Neuronal stem cell (in vitro differentiated cells): ENCODE data around the gene ATG101.

ENCODE experiments used
- DNase-seq: peaks from one replicate; pipeline ENCODE4 v3.0.0-alpha.2; 2013; ENCODE audit warnings: low spot score
- H2AFZ ChIP-seq: one replicate; pipeline ENCODE4 v1.6.1; 2013; ENCODE audit warnings: mild to moderate bottlenecking, low read length, inconsistent platforms
- H2AK5ac ChIP-seq: 2 replicates; pipeline ENCODE4 v1.6.1; 2013; ENCODE audit warnings: low read depth, mild to moderate bottlenecking, inconsistent platforms, low read length, moderate library complexity, mixed read lengths
- H2BK120ac ChIP-seq: 2 replicates; pipeline ENCODE4 v1.6.1; 2013; ENCODE audit warnings: low read depth, mild to moderate bottlenecking, inconsistent platforms, low read length, moderate library complexity, mixed read lengths
- H2BK12ac ChIP-seq: one replicate; pipeline ENCODE4 v1.6.1; 2013; ENCODE audit warnings: low read length, inconsistent platforms
- H2BK15ac ChIP-seq: 2 replicates; pipeline ENCODE4 v1.6.1; 2013; ENCODE audit warnings: mild to moderate bottlenecking, low read length, inconsistent platforms, mixed read lengths
- H2BK5ac ChIP-seq: one replicate; pipeline ENCODE4 v1.6.1; 2013; ENCODE audit warnings: inconsistent platforms, mild to moderate bottlenecking, low read length, moderate library complexity
- H3K14ac ChIP-seq: one replicate; pipeline ENCODE4 v1.6.1; 2013; ENCODE audit warnings: low read length, inconsistent platforms
- H3K18ac ChIP-seq: 2 replicates; pipeline ENCODE4 v1.6.1; 2013; ENCODE audit warnings: low read length, inconsistent platforms
- H3K23ac ChIP-seq: 2 replicates; pipeline ENCODE4 v1.6.1; 2013; ENCODE audit warnings: low read depth, mild to moderate bottlenecking, mixed read lengths, low read length, inconsistent platforms; ENCODE audit not compliant: poor library complexity
- H3K27ac ChIP-seq: replicated peaks from 3 replicates; pipeline ENCODE4 v1.5.1; 2013; ENCODE audit warnings: low read length, inconsistent platforms
- H3K27me3 ChIP-seq, 3 experiments: 2 replicates each; pipeline ENCODE4 v1.6.1; 2013; ENCODE audit warnings: low read length in 3 of 3, mild to moderate bottlenecking in 2 of 3, inconsistent platforms in 1 of 3, low read depth in 1 of 3, mixed read lengths in 1 of 3, moderate library complexity in 1 of 3; ENCODE audit not compliant: control insufficient read depth in 3 of 3, insufficient read depth in 3 of 3
- H3K36me3 ChIP-seq, 2 donors: replicated peaks in 1 of 2; 2 replicates each; pipeline ENCODE4 v1.6.1; 2013; ENCODE audit warnings: low read length in 2 of 2; ENCODE audit not compliant: control insufficient read depth in 2 of 2, insufficient read depth in 2 of 2
- H3K4ac ChIP-seq: 2 replicates; pipeline ENCODE4 v1.6.1; 2013; ENCODE audit warnings: inconsistent platforms, mild to moderate bottlenecking, low read length, moderate library complexity
- H3K4me1 ChIP-seq, 2 donors: 1 replicate in 1 of 2; 2 replicates in 1 of 2; pipeline ENCODE4 v1.6.1; 2013; ENCODE audit warnings: low read length in 2 of 2, low read depth in 1 of 2; ENCODE audit not compliant: control insufficient read depth in 2 of 2, insufficient read depth in 1 of 2
- H3K4me2 ChIP-seq: one replicate; pipeline ENCODE4 v1.6.1; 2013; ENCODE audit warnings: mild to moderate bottlenecking, low read length, inconsistent platforms; ENCODE audit not compliant: insufficient read depth, poor library complexity, severe bottlenecking
- H3K4me3 ChIP-seq, 2 donors: 2 replicates each; pipeline ENCODE4 v1.5.1; 2013; ENCODE audit warnings: low read length in 2 of 2, mild to moderate bottlenecking in 2 of 2, inconsistent platforms in 1 of 2, moderate library complexity in 1 of 2
- H3K79me1 ChIP-seq: one replicate; pipeline ENCODE4 v1.6.1; 2013; ENCODE audit warnings: low read depth, mild to moderate bottlenecking, inconsistent platforms, low read length, moderate library complexity
- H3K9ac ChIP-seq: one replicate; pipeline ENCODE4 v1.6.1; 2013; ENCODE audit warnings: mild to moderate bottlenecking, low read depth, low read length, inconsistent platforms; ENCODE audit not compliant: poor library complexity
- H3K9me3 ChIP-seq, 2 donors: replicated peaks in 1 of 2; 2 replicates each; pipeline versions ENCODE3 to v1.6.1; 2013; ENCODE audit warnings: low read length in 2 of 2, mild to moderate bottlenecking in 2 of 2, inconsistent platforms in 1 of 2, low read depth in 1 of 2, mixed read lengths in 1 of 2, moderate library complexity in 1 of 2; ENCODE audit not compliant: control insufficient read depth in 2 of 2, insufficient read depth in 1 of 2
- H4K8ac ChIP-seq: one replicate; pipeline ENCODE4 v1.6.1; 2013; ENCODE audit warnings: low read depth, mild to moderate bottlenecking, inconsistent platforms, low read length, moderate library complexity
- H4K91ac ChIP-seq: one replicate; pipeline ENCODE4 v1.6.1; 2013; ENCODE audit warnings: low read length, low read depth, mild to moderate bottlenecking, inconsistent platforms; ENCODE audit not compliant: poor library complexity
- WGBS, 2 donors: extraction: QIAGEN DNeasy Blood & Tissue Kit; methylation state at CpG; one replicate each; pipeline ENCODE4 v1.1.7; 2013; ENCODE audit warnings: missing lambda C conversion rate in 2 of 2, mixed read lengths in 1 of 2; ENCODE audit not compliant: insufficient read length in 2 of 2, insufficient replicate concordance in 1 of 2; ENCODE audit errors: extremely low coverage in 2 of 2; 5-methylcytosine and 5-hydroxymethylcytosine counted together

The ATG101 gene

GRCh38 chr12:52054231-52054832, 15.4 kb upstream of the ATG101 start:
- Histone ChIP-seq H2BK5ac (no peak overlapping the region), H2AK5ac (no peak overlapping the region), H3K27ac (no peak overlapping the region), H4K8ac (no peak overlapping the region), H3K4me1 (peaks cover 8 to 17% of the 10 kb centered on the region in 2 donors), H3K9me3 (peaks cover 0 to 2% of the 10 kb centered on the region in 2 donors), H4K91ac (no peak overlapping the region), H3K14ac (no peak overlapping the region), H3K4me3 (no peak overlapping the region), H2BK120ac (no peak overlapping the region), H3K4me2 (no peak overlapping the region), H3K36me3 (peaks cover 28 to 42% of the 10 kb centered on the region in 2 donors), H2BK15ac (no peak overlapping the region), H3K18ac (no peak overlapping the region), H2AFZ (no peak overlapping the region), H3K23ac (no peak overlapping the region), H3K4ac (no peak overlapping the region), H2BK12ac (peak overlapping the region; percentile 16), H3K79me1 (peaks cover 3% of the 10 kb centered on the region), H3K27me3 (peaks cover 0 to 9% (median 0%) of the 10 kb centered on the region in 3 experiments), H3K9ac (no peak overlapping the region)
- DNase-seq = no peak
- WGBS, 2 donors = no CpG with 5 or more reads among the region's 21 CpGs

- Histone ChIP-seq H4K8ac (no peak overlapping the region), H3K9ac (no peak overlapping the region), H3K79me1 (peaks cover 3% of the 10 kb centered on the region), H3K14ac (no peak overlapping the region), H2AFZ (no peak overlapping the region), H2AK5ac (no peak overlapping the region), H3K4ac (no peak overlapping the region), H3K4me1 (peaks cover 8 to 15% of the 10 kb centered on the region in 2 donors), H2BK15ac (no peak overlapping the region), H2BK12ac (no peak overlapping the region), H3K4me3 (no peak overlapping the region), H3K27ac (no peak overlapping the region), H3K36me3 (peaks cover 33 to 46% of the 10 kb centered on the region in 2 donors), H3K4me2 (no peak overlapping the region), H2BK120ac (no peak overlapping the region), H3K9me3 (peaks cover 0 to 2% of the 10 kb centered on the region in 2 donors), H4K91ac (no peak overlapping the region), H3K23ac (no peak overlapping the region), H3K18ac (no peak overlapping the region), H2BK5ac (no peak overlapping the region), H3K27me3 (peaks cover 0 to 2% (median 0%) of the 10 kb centered on the region in 3 experiments)
- WGBS, 2 donors = no CpG with 5 or more reads among the region's 21 CpGs
- no peak for DNase-seq
Observed at GRCh38 chr12:52054833-52055730, 14.7 kb upstream of the ATG101 start.

- Histone ChIP-seq H2AFZ (no peak overlapping the region), H4K91ac (no peak overlapping the region), H4K8ac (no peak overlapping the region), H3K18ac (no peak overlapping the region), H3K4me2 (no peak overlapping the region), H3K9ac (no peak overlapping the region), H2AK5ac (no peak overlapping the region), H2BK12ac (no peak overlapping the region), H2BK15ac (no peak overlapping the region), H3K79me1 (peaks cover 3% of the 10 kb centered on the region), H3K4me3 (no peak overlapping the region), H3K36me3 (peaks cover 33 to 46% of the 10 kb centered on the region in 2 donors), H3K23ac (no peak overlapping the region), H3K27me3 (no peaks in the 10 kb centered on the region), H3K9me3 (peaks cover 0 to 2% of the 10 kb centered on the region in 2 donors), H3K14ac (no peak overlapping the region), H3K27ac (no peak overlapping the region), H2BK120ac (no peak overlapping the region), H3K4me1 (peaks cover 8 to 9% of the 10 kb centered on the region in 2 donors), H2BK5ac (no peak overlapping the region), H3K4ac (no peak overlapping the region)
- no CpG with 5 or more reads among the region's 27 CpGs for WGBS, 2 donors
- DNase-seq = no peak
Observed at GRCh38 chr12:52055731-52056711, 13.8 kb upstream of the ATG101 start.
